Upper lobe of right lung (tissue), 1 donor: ENCODE data around the gene TGFBI. TPM values are rescaled to one million over a fixed set of nuclear protein-coding genes. Genes with fewer than 3 reads are reported as not detected.
A peak's percentile ranks its signal among the peaks of the same experiment; 100 is the strongest.

ENCODE experiments used
- ATAC-seq: fragments of 200-7000 bp; cut with Tn5 transposase; one replicate; pipeline ENCODE4 v1.9.1; 2020; ENCODE audit warnings: mild to moderate bottlenecking, moderate library complexity
- DNase-seq: peaks from one replicate; pipeline ENCODE4 v3.0.0-alpha.2; 2020
- H3K27ac ChIP-seq: fragments of 200-600 bp; one replicate; pipeline ENCODE4 v1.8.0; 2022
- H3K27me3 ChIP-seq: fragments of 200-600 bp; one replicate; pipeline ENCODE4 v1.8.0; 2022; ENCODE audit warnings: mild to moderate bottlenecking
- H3K36me3 ChIP-seq: fragments of 200-600 bp; one replicate; pipeline ENCODE4 v1.8.0; 2022
- H3K4me1 ChIP-seq: fragments of 200-600 bp; one replicate; pipeline ENCODE4 v1.8.0; 2022
- H3K4me3 ChIP-seq: fragments of 200-600 bp; one replicate; pipeline ENCODE4 v1.8.0; 2022; ENCODE audit warnings: mild to moderate bottlenecking
- H3K9me3 ChIP-seq: fragments of 200-600 bp; one replicate; pipeline ENCODE4 v1.8.0; 2022
- intact Hi-C: fragments of 100-400 bp; cut with DNase I; formaldehyde crosslinking; loops from one replicate; pipeline ENCODE4 v1.11.0; 2022
- total RNA-seq: library from RNA; stranded (reverse); fragmentation: NEBNext Ultra II Directional; extraction: Animal tissue kit (Norgen Biotek cat#: 25700); gene quantifications from one replicate; pipeline ENCODE4 v1.2.1, GENCODE V29; 2021
- TF ChIP-seq, protein P1 (sequence below): fragments of 200-600 bp; IDR thresholded peaks from one replicate; pipeline ENCODE4 v1.8.0; 2022; ENCODE audit warnings: antibody characterized with exemption
- donor health status: DM: no; HTN: yes; CAD: no; lungs with severe emphysema.

TGFBI gene
- total RNA-seq, 1 donor from 2014 or later = 96.7 TPM

- Histone ChIP-seq H3K4me3 (no peak overlapping the region), H3K27ac (peak overlapping the region; percentile 61), H3K36me3 (no peaks in the 10 kb centered on the region), H3K9me3 (no peaks in the 10 kb centered on the region), H3K4me1 (peaks cover 41% of the 10 kb centered on the region), H3K27me3 (no peaks in the 10 kb centered on the region)
- TF ChIP-seq, protein P1, sequence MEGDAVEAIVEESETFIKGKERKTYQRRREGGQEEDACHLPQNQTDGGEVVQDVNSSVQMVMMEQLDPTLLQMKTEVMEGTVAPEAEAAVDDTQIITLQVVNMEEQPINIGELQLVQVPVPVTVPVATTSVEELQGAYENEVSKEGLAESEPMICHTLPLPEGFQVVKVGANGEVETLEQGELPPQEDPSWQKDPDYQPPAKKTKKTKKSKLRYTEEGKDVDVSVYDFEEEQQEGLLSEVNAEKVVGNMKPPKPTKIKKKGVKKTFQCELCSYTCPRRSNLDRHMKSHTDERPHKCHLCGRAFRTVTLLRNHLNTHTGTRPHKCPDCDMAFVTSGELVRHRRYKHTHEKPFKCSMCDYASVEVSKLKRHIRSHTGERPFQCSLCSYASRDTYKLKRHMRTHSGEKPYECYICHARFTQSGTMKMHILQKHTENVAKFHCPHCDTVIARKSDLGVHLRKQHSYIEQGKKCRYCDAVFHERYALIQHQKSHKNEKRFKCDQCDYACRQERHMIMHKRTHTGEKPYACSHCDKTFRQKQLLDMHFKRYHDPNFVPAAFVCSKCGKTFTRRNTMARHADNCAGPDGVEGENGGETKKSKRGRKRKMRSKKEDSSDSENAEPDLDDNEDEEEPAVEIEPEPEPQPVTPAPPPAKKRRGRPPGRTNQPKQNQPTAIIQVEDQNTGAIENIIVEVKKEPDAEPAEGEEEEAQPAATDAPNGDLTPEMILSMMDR = no peak
- no peak for ATAC-seq
- intact Hi-C loops = no loop called here
- DNase-seq = no peak
Measured at GRCh38 chr5:136011414-136012001, 17.3 kb upstream of the TGFBI start.

- TF ChIP-seq, protein P1 = no peak
- Histone ChIP-seq H3K9me3 (no peaks in the 10 kb centered on the region), H3K27me3 (no peaks in the 10 kb centered on the region), H3K4me1 (peaks cover 47% of the 10 kb centered on the region), H3K4me3 (no peak overlapping the region), H3K27ac (peak overlapping the region; percentile 63), H3K36me3 (no peaks in the 10 kb centered on the region)
- ATAC-seq (peak; percentile 64), DNase-seq (no peak)
- intact Hi-C loops = no loop called here
Measured at GRCh38 chr5:136012041-136012804, 16.6 kb upstream of the TGFBI start.

DNA sequence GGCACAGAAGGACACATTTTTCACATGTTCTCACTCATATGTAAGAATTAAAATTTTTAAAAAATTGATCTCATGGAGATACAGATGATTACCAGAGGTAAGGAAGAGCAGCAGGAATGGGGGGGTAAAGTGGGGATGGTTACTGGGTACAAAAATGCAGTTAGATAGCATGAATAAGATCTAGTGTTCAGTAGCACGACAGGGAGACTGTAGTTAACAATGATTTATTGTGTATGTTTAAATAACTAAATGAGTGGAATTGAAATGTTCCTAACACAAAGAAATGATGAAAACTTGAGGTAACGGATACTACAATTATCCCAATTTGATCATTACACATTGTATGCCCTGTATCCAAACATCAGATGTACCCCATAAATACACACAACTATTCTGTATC, 15.2 kb upstream of the TGFBI start:
- Histone ChIP-seq H3K27me3 (no peaks in the 10 kb centered on the region), H3K4me3 (no peak overlapping the region), H3K27ac (no peak overlapping the region), H3K9me3 (no peaks in the 10 kb centered on the region), H3K4me1 (peaks cover 48% of the 10 kb centered on the region), H3K36me3 (no peaks in the 10 kb centered on the region)
- ATAC-seq (no peak), DNase-seq (no peak)
- TF ChIP-seq, protein P1 = no peak
- intact Hi-C loops = no loop called here

- H3K27ac ChIP-seq = peak overlapping the region; percentile 7
- no peaks in the 10 kb centered on the region for H3K9me3 ChIP-seq
Measured at GRCh38 chr5:136014049-136015002, 14.5 kb upstream of the TGFBI start.

DNA sequence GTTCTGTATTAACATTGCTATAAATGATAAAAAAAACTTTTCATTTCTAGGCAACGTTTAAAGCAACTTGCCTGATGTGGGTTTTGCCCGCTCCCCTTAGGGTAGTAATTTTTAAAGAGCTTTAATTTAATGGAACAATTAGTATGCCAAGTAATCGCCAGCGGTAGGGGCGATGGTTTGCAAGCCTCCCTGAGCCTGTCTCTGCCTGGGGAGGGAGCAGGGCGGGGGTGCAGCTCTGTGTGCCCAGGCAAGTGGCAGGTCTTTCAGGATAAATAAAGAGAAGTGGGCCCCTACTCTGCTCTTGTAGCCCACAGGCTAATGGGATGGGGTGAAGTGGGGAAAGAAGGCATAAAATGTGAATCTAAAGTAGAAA, 13.8 kb upstream of the TGFBI start:
- Histone ChIP-seq H3K4me3 (no peak overlapping the region), H3K27me3 (no peaks in the 10 kb centered on the region), H3K9me3 (no peaks in the 10 kb centered on the region), H3K27ac (no peak overlapping the region), H3K36me3 (no peaks in the 10 kb centered on the region), H3K4me1 (peaks cover 51% of the 10 kb centered on the region)
- no peak for DNase-seq
- intact Hi-C loops = no loop called here
- no peak for ATAC-seq
- TF ChIP-seq, protein P1 = no peak

More at GRCh38 chr5:136014049-136015002, 14.5 kb upstream of the TGFBI start:
- no peak overlapping the region for H3K4me3 ChIP-seq
- ATAC-seq (peak; percentile 75), DNase-seq (peak; percentile 70)
- TF ChIP-seq, protein P1 = no peak
- no peaks in the 10 kb centered on the region for H3K36me3 ChIP-seq
- H3K27me3 ChIP-seq = no peaks in the 10 kb centered on the region
- intact Hi-C loops = no loop called here
- H3K4me1 ChIP-seq = peaks cover 48% of the 10 kb centered on the region
